HepG2 (cell line): ENCODE results near the gene HK2. TPM values are rescaled to one million over a fixed set of nuclear protein-coding genes. Genes with fewer than 3 reads are reported as not detected.

ENCODE experiments used
- ATF5 ChIP-seq: sonication (generic); formaldehyde crosslinking; IDR thresholded peaks from 2 replicates; pipeline ENCODE4 v1.4.0; 2020; ENCODE audit warnings: mild to moderate bottlenecking, low read depth, missing genetic modification reagents
- FOXM1 ChIP-seq: sonication (generic); formaldehyde crosslinking; IDR thresholded peaks from 2 replicates; pipeline ENCODE4 v1.5.0; 2020; ENCODE audit warnings: missing genetic modification reagents
- HDAC6 ChIP-seq: fragments of 200-600 bp; sonication (generic); IDR thresholded peaks from 2 replicates; pipeline ENCODE4 v1.7.0; 2017; ENCODE audit warnings: mild to moderate bottlenecking, antibody characterized with exemption, low read length, low read depth
- HINFP ChIP-seq: sonication (generic); formaldehyde crosslinking; IDR thresholded peaks from 2 replicates; pipeline ENCODE4 v1.4.0; 2020; ENCODE audit warnings: low read depth, mild to moderate bottlenecking, missing genetic modification reagents
- IKZF1 ChIP-seq: fragments of 450-650 bp; IDR thresholded peaks from 2 replicates; pipeline ENCODE4 v1.7.1; 2016
- NFE2L1 ChIP-seq: sonication (generic); formaldehyde crosslinking; IDR thresholded peaks from 2 replicates; pipeline ENCODE4 v1.4.0; 2020; ENCODE audit warnings: missing genetic modification reagents, mild to moderate bottlenecking, borderline replicate concordance
- PITX1 ChIP-seq: sonication (generic); formaldehyde crosslinking; IDR thresholded peaks from 2 replicates; pipeline ENCODE4 v1.5.1; 2020; ENCODE audit warnings: mild to moderate bottlenecking, missing genetic modification reagents
- SAP130 ChIP-seq: IDR thresholded peaks from 2 replicates; pipeline ENCODE4 v1.6.1; 2016; ENCODE audit warnings: low read depth
- SRF ChIP-seq: IDR thresholded peaks from 2 replicates; pipeline ENCODE4 v1.6.1; 2011; ENCODE audit warnings: mild to moderate bottlenecking, low read depth, low read length, moderate library complexity
- TFDP2 ChIP-seq: sonication (generic); formaldehyde crosslinking; IDR thresholded peaks from 2 replicates; pipeline ENCODE4 v1.4.0; 2020; ENCODE audit warnings: missing genetic modification reagents
- ZFP36L2 ChIP-seq: sonication (generic); formaldehyde crosslinking; IDR thresholded peaks from 2 replicates; pipeline ENCODE4 v1.4.0; 2020; ENCODE audit warnings: missing genetic modification reagents
- ZMYM3 ChIP-seq: sonication (generic); formaldehyde crosslinking; IDR thresholded peaks from 2 replicates; pipeline ENCODE4 v1.5.1; 2020; ENCODE audit warnings: mild to moderate bottlenecking, missing genetic modification reagents
- ZNF124 ChIP-seq: sonication (generic); formaldehyde crosslinking; IDR thresholded peaks from 2 replicates; pipeline ENCODE4 v1.4.0; 2020; ENCODE audit warnings: missing genetic modification reagents
- ZNF280D ChIP-seq: sonication (generic); formaldehyde crosslinking; IDR thresholded peaks from 2 replicates; pipeline ENCODE4 v1.5.1; 2020; ENCODE audit warnings: mild to moderate bottlenecking, missing genetic modification reagents
- ZNF317 ChIP-seq: sonication (generic); formaldehyde crosslinking; IDR thresholded peaks from 2 replicates; pipeline ENCODE4 v1.5.0; 2020; ENCODE audit warnings: mild to moderate bottlenecking, missing genetic modification reagents
- ZNF547 ChIP-seq: sonication (generic); formaldehyde crosslinking; IDR thresholded peaks from 2 replicates; pipeline ENCODE4 v1.5.1; 2020; ENCODE audit warnings: mild to moderate bottlenecking, missing genetic modification reagents
- ZNF687 ChIP-seq: sonication (generic); formaldehyde crosslinking; IDR thresholded peaks from 2 replicates; pipeline ENCODE4 v1.5.1; 2020; ENCODE audit warnings: mild to moderate bottlenecking, missing genetic modification reagents, moderate library complexity
- ZNF720 ChIP-seq: sonication (generic); formaldehyde crosslinking; IDR thresholded peaks from 2 replicates; pipeline ENCODE4 v1.4.0; 2020; ENCODE audit warnings: missing genetic modification reagents
- ZNF772 ChIP-seq: sonication (generic); formaldehyde crosslinking; IDR thresholded peaks from 2 replicates; pipeline ENCODE4 v1.5.0; 2020; ENCODE audit warnings: mild to moderate bottlenecking, missing genetic modification reagents
- ZNF816 ChIP-seq: sonication (generic); formaldehyde crosslinking; IDR thresholded peaks from 2 replicates; pipeline ENCODE4 v1.8.0; 2022; ENCODE audit warnings: missing genetic modification reagents, mild to moderate bottlenecking, borderline replicate concordance
- ZSCAN9 ChIP-seq: IDR thresholded peaks from 2 replicates; pipeline ENCODE4 v1.6.1; 2016; ENCODE audit warnings: borderline replicate concordance
- polyA plus RNA-seq, 8 experiments: library from polyadenylated mRNA; depleted of rRNA in 3 of 8; stranded (reverse) in 7 of 8; unstranded in 1 of 8; fragments of >200 nt; fragmentation: Illumina TruSeq in 4 of 8; extraction: Trizol in 4 of 8; gene quantifications; 2 replicates each; pipeline versions ENCODE4 v1.2.1 to v1.2.3, GENCODE V29; 2011 to 2016; ENCODE audit warnings: low read depth in 4 of 8, missing spikeins in 1 of 8, mixed read lengths in 1 of 8; ENCODE audit not compliant: insufficient read depth in 1 of 8
- total RNA-seq, 5 experiments: library from RNA; depleted of rRNA; stranded (reverse); fragments of >200 nt; fragmentation: Illumina TruSeq; extraction: Trizol; gene quantifications; 2 replicates each; pipeline ENCODE4 v1.2.3, GENCODE V29; 2016; ENCODE audit warnings: low read depth in 1 of 5

HK2 gene
- total and polyA plus RNA-seq, 2 of the 13 experiments (the other 11 are each of a cell fraction or from before 2014, with no cell fraction given): 13.2 to 101 TPM

- no peak for TF ChIP-seq PITX1
- no peak for TF ChIP-seq HINFP (CRISPR knock-in tag)
- TF ChIP-seq ZNF317 (CRISPR knock-in tag): no peak
- TF ChIP-seq ZNF280D: no peak
- TF ChIP-seq ZNF720: no peak
- no peak for TF ChIP-seq ATF5 (CRISPR knock-in tag)
- TF ChIP-seq ZNF124: no peak
- peak; percentile 32; the same call in 1 of the 2 replicates for TF ChIP-seq ZSCAN9 (CRISPR knock-in tag)
- no peak for TF ChIP-seq IKZF1
- peak; percentile 66 for TF ChIP-seq SAP130 (CRISPR knock-in tag)
- no peak for TF ChIP-seq SRF
- no peak for TF ChIP-seq ZNF816 (CRISPR knock-in tag)
- no peak for TF ChIP-seq ZFP36L2 (CRISPR knock-in tag)
- TF ChIP-seq FOXM1 (CRISPR knock-in tag): no peak
- TF ChIP-seq ZNF772 (CRISPR knock-in tag): no peak
- TF ChIP-seq TFDP2 (CRISPR knock-in tag): no peak
- no peak for TF ChIP-seq HDAC6
- TF ChIP-seq ZMYM3 (CRISPR knock-in tag): no peak
- TF ChIP-seq NFE2L1: no peak
- no peak for TF ChIP-seq ZNF547 (CRISPR knock-in tag)
- TF ChIP-seq ZNF687 (CRISPR knock-in tag): no peak
Observed at GRCh38 chr2:74937221-74937880, 103.4 kb downstream of the HK2 start (continued).
